WTC11 (cell line): ENCODE results near the gene ZNF212. TPM values are rescaled to one million over a fixed set of nuclear protein-coding genes. Genes with fewer than 3 reads are reported as not detected.

Experiments
- ATAC-seq: fragments of 200-7000 bp; cut with Tn5 transposase; 2 replicates; pipeline ENCODE4 v1.10.0; 2021; ENCODE audit warnings: mild to moderate bottlenecking, moderate library complexity
- CTCF ChIA-PET: fragments of 300-600 bp; sonication (Branson Sonifier 250); formaldehyde crosslinking; loops from one replicate; lab custom pipeline; 2021; ENCODE audit warnings: antibody characterized with exemption; lab: Charles Lee
- POLR2A ChIA-PET: fragments of 350-600 bp; sonication (Branson Sonifier 250); formaldehyde crosslinking; loops from one replicate; lab custom pipeline; 2021; ENCODE audit warnings: antibody characterized with exemption; lab: Charles Lee
- DNase-seq: peaks from one replicate; pipeline ENCODE4 v3.0.0; 2021; ENCODE audit warnings: low spot score
- H3K27ac Mint-ChIP-seq: 2 replicates; pipeline ENCODE4 v1.8.0; 2021; ENCODE audit warnings: mixed read lengths
- H3K27me3 Mint-ChIP-seq: 2 replicates; pipeline ENCODE4 v1.8.0; 2021; ENCODE audit warnings: low read depth, mild to moderate bottlenecking, moderate library complexity, mixed read lengths
- H3K36me3 Mint-ChIP-seq: 2 replicates; pipeline ENCODE4 v1.8.0; 2021; ENCODE audit warnings: mixed read lengths
- H3K4me1 Mint-ChIP-seq: 2 replicates; pipeline ENCODE4 v1.8.0; 2022; ENCODE audit warnings: mixed read lengths
- H3K4me3 Mint-ChIP-seq: 2 replicates; pipeline ENCODE4 v1.8.0; 2021; ENCODE audit warnings: mild to moderate bottlenecking, moderate library complexity, mixed read lengths
- H3K9me3 Mint-ChIP-seq: 2 replicates; pipeline ENCODE4 v1.8.0; 2021; ENCODE audit warnings: mixed read lengths
- AR ChIP-seq: fragments of 250-450 bp; sonication (Bioruptor Pico); IDR thresholded peaks from 2 replicates; pipeline ENCODE4 v1.9.0; 2021; ENCODE audit warnings: mild to moderate bottlenecking
- ATF6 ChIP-seq: sonication (generic); formaldehyde crosslinking; IDR thresholded peaks from 2 replicates; pipeline ENCODE4 v1.8.1; 2023; ENCODE audit warnings: mild to moderate bottlenecking, missing genetic modification reagents
- CBFB ChIP-seq: sonication (generic); formaldehyde crosslinking; IDR thresholded peaks from 2 replicates; pipeline ENCODE4 v1.8.1; 2022; ENCODE audit warnings: mild to moderate bottlenecking, low read depth, missing genetic modification reagents
- CTCF ChIP-seq: fragments of 200-600 bp; IDR thresholded peaks from 2 replicates; pipeline ENCODE4 v1.8.0; 2022; ENCODE audit warnings: antibody characterized with exemption
- E2F5 ChIP-seq: sonication (generic); formaldehyde crosslinking; IDR thresholded peaks from 2 replicates; pipeline ENCODE4 v1.8.1; 2022; ENCODE audit warnings: mild to moderate bottlenecking, moderate library complexity, missing genetic modification reagents
- ELF4 ChIP-seq: sonication (generic); formaldehyde crosslinking; IDR thresholded peaks from 2 replicates; pipeline ENCODE4 v1.8.1; 2022; ENCODE audit warnings: low read depth, mild to moderate bottlenecking, moderate library complexity, missing genetic modification reagents
- ESRRA ChIP-seq: sonication (generic); formaldehyde crosslinking; IDR thresholded peaks from 2 replicates; pipeline ENCODE4 v1.8.1; 2022; ENCODE audit warnings: mild to moderate bottlenecking, missing genetic modification reagents, borderline replicate concordance
- HMGXB4 ChIP-seq: sonication (generic); formaldehyde crosslinking; IDR thresholded peaks from 2 replicates; pipeline ENCODE4 v1.8.1; 2023; ENCODE audit warnings: mild to moderate bottlenecking, moderate library complexity, missing genetic modification reagents
- IRF1 ChIP-seq: sonication (generic); formaldehyde crosslinking; IDR thresholded peaks from 2 replicates; pipeline ENCODE4 v1.8.0; 2023; ENCODE audit warnings: missing genetic modification reagents
- IRF2 ChIP-seq: sonication (generic); formaldehyde crosslinking; IDR thresholded peaks from 2 replicates; pipeline ENCODE4 v1.8.0; 2022; ENCODE audit warnings: low read depth, missing genetic modification reagents, borderline replicate concordance
- KAT7 ChIP-seq: sonication (generic); formaldehyde crosslinking; IDR thresholded peaks from 2 replicates; pipeline ENCODE4 v1.8.1; 2023; ENCODE audit warnings: missing genetic modification reagents, mild to moderate bottlenecking, borderline replicate concordance
- NFATC4 ChIP-seq: fragments of 250-450 bp; sonication (Bioruptor Pico); IDR thresholded peaks from 2 replicates; pipeline ENCODE4 v1.9.0; 2021; ENCODE audit warnings: mild to moderate bottlenecking
- OVOL2 ChIP-seq: fragments of 250-450 bp; sonication (Bioruptor Pico); IDR thresholded peaks from 2 replicates; pipeline ENCODE4 v1.9.0; 2021; ENCODE audit warnings: mild to moderate bottlenecking, borderline replicate concordance
- TEAD4 ChIP-seq: sonication (generic); formaldehyde crosslinking; IDR thresholded peaks from 2 replicates; pipeline ENCODE4 v1.8.0; 2022; ENCODE audit warnings: mild to moderate bottlenecking, missing genetic modification reagents
- ZBTB21 ChIP-seq: sonication (generic); formaldehyde crosslinking; IDR thresholded peaks from 2 replicates; pipeline ENCODE4 v1.8.1; 2023; ENCODE audit warnings: mild to moderate bottlenecking, missing genetic modification reagents, borderline replicate concordance
- ZNF425 ChIP-seq: fragments of 250-450 bp; sonication (Bioruptor Pico); conservative IDR thresholded peaks from 2 replicates; pipeline ENCODE4 v1.9.0; 2021; ENCODE audit warnings: mild to moderate bottlenecking
- ZNF671 ChIP-seq: fragments of 250-450 bp; sonication (Bioruptor Pico); IDR thresholded peaks from 2 replicates; pipeline ENCODE4 v1.8.0; 2021; ENCODE audit warnings: mild to moderate bottlenecking
- total RNA-seq: library from RNA; stranded (reverse); gene quantifications from 3 replicates; pipeline ENCODE4 v1.2.3, GENCODE V29; 2021

ZNF212 gene
- total RNA-seq, 1 experiment from 2014 or later = 23.0 TPM

GRCh38 chr7:149205690-149206381, 33.6 kb upstream of the ZNF212 start:
- DNase-seq = no peak
- Mint-ChIP-seq H3K4me1 (peaks cover 19% of the 10 kb centered on the region), H3K36me3 (peaks cover 80% of the 10 kb centered on the region), H3K27ac (peak overlapping the region; percentile 23), H3K27me3 (no peaks in the 10 kb centered on the region), H3K9me3 (no peaks in the 10 kb centered on the region), H3K4me3 (no peak overlapping the region)
- TF ChIP-seq OVOL2 (CRISPR knock-in tag) (no peak), ESRRA (no peak), TEAD4 (no peak), ATF6 (CRISPR knock-in tag) (no peak), HMGXB4 (no peak), ZBTB21 (CRISPR knock-in tag) (no peak), KAT7 (CRISPR knock-in tag) (no peak), NFATC4 (CRISPR knock-in tag) (no peak), IRF2 (CRISPR knock-in tag) (no peak), AR (CRISPR knock-in tag) (no peak), ZNF671 (no peak), ZNF425 (no peak), CTCF (no peak), ELF4 (CRISPR knock-in tag) (no peak), E2F5 (CRISPR knock-in tag) (no peak), CBFB (no peak), IRF1 (CRISPR knock-in tag) (no peak)
- peak; percentile 15 for ATAC-seq
- CTCF ChIA-PET = interaction anchor here (2.2 kb wide), 1 partner anchor 10 kb away, joined by 9 read pairs; the partner anchor contains the start of gene ZNF282
- POLR2A ChIA-PET = no interaction called here
